Measurements from ENCODE around the gene GLIS1.

The GLIS1 gene

GRCh38 chr1:53539226-53539625 is 199.7 kb downstream of the GLIS1 start:
- no peaks in the 10 kb centered on the region for H3K36me3 ChIP-seq (ENCODE audit: control insufficient read depth, low read length)
- H3K9me3 ChIP-seq (ENCODE audit: control insufficient read depth, insufficient read depth, low read length) = no peaks in the 10 kb centered on the region
- 0 out of 2 replicates have a peak, but pooled peaks cover 3% of the 10 kb centered on the region for H3K27me3 ChIP-seq (ENCODE audit: control insufficient read depth, low read length)
- H3F3A ChIP-seq (ENCODE audit: control insufficient read depth, insufficient read depth) = no peaks in the 10 kb centered on the region
- no peak for TF ChIP-seq CTCF (IDR thresholded peaks at IDR 0.05; ENCODE audit: low read depth, low read length, poor library complexity, severe bottlenecking)
- TF ChIP-seq EZH2phosphoT487 (IDR thresholded peaks at IDR 0.05; ENCODE audit: borderline replicate concordance, low read length) = no peak
- no peak overlapping the region for H3K4me3 ChIP-seq (ENCODE audit: low read length)
- H3K27ac ChIP-seq (ENCODE audit: low read depth, low read length) = no peak overlapping the region
- H4K20me1 ChIP-seq (ENCODE audit: control insufficient read depth, insufficient read depth, low read depth, low read length) = no peaks in the 10 kb centered on the region
- no peak overlapping the region for H3K4me2 ChIP-seq (ENCODE audit: low read length)
- H3K79me2 ChIP-seq (ENCODE audit: control insufficient read depth, low read length) = no peaks in the 10 kb centered on the region
- no peaks in the 10 kb centered on the region for H3K4me1 ChIP-seq (ENCODE audit: control insufficient read depth, low read length)
- H3K9me2 ChIP-seq (replicated peaks; ENCODE audit: control insufficient read depth, low read length) = no peaks in the 10 kb centered on the region

- Histone ChIP-seq H3K27me3 (ENCODE audit: control insufficient read depth, low read length) (0 out of 2 replicates have a peak, but pooled peaks cover 3% of the 10 kb centered on the region), H3K27ac (ENCODE audit: low read depth, low read length) (no peak overlapping the region), H3K9me2 (replicated peaks; ENCODE audit: control insufficient read depth, low read length) (no peaks in the 10 kb centered on the region), H3K4me1 (ENCODE audit: control insufficient read depth, low read length) (no peaks in the 10 kb centered on the region), H4K20me1 (ENCODE audit: control insufficient read depth, insufficient read depth, low read depth, low read length) (no peaks in the 10 kb centered on the region), H3K36me3 (ENCODE audit: control insufficient read depth, low read length) (no peaks in the 10 kb centered on the region), H3F3A (ENCODE audit: control insufficient read depth, insufficient read depth) (no peaks in the 10 kb centered on the region), H3K9me3 (ENCODE audit: control insufficient read depth, insufficient read depth, low read length) (no peaks in the 10 kb centered on the region), H3K4me2 (ENCODE audit: low read length) (no peak overlapping the region), H3K4me3 (ENCODE audit: low read length) (no peak overlapping the region), H3K79me2 (ENCODE audit: control insufficient read depth, low read length) (no peaks in the 10 kb centered on the region)
- TF ChIP-seq CTCF (IDR thresholded peaks at IDR 0.05; ENCODE audit: low read depth, low read length, poor library complexity, severe bottlenecking) (no peak), EZH2phosphoT487 (IDR thresholded peaks at IDR 0.05; ENCODE audit: borderline replicate concordance, low read length) (no peak)
These were observed 202.4 kb downstream of the GLIS1 start for GRCh38 chr1:53536606-53537005.

- no peaks in the 10 kb centered on the region for H3K4me1 ChIP-seq (ENCODE audit: control insufficient read depth, low read length)
- no peaks in the 10 kb centered on the region for H3K9me3 ChIP-seq (ENCODE audit: control insufficient read depth, insufficient read depth, low read length)
- TF ChIP-seq CTCF (IDR thresholded peaks at IDR 0.05; ENCODE audit: low read depth, low read length, poor library complexity, severe bottlenecking) (no peak), EZH2phosphoT487 (IDR thresholded peaks at IDR 0.05; ENCODE audit: borderline replicate concordance, low read length) (no peak)
- H3K4me3 ChIP-seq (ENCODE audit: low read length) = no peak overlapping the region
- no peaks in the 10 kb centered on the region for H3K79me2 ChIP-seq (ENCODE audit: control insufficient read depth, low read length)
- H3K27ac ChIP-seq (ENCODE audit: low read depth, low read length) = no peak overlapping the region
- no peak overlapping the region for H3K4me2 ChIP-seq (ENCODE audit: low read length)
- H3K9me2 ChIP-seq (replicated peaks; ENCODE audit: control insufficient read depth, low read length) = no peaks in the 10 kb centered on the region
- H3K27me3 ChIP-seq (ENCODE audit: control insufficient read depth, low read length) = 0 out of 2 replicates have a peak, but pooled peaks cover 3% of the 10 kb centered on the region
- no peaks in the 10 kb centered on the region for H3K36me3 ChIP-seq (ENCODE audit: control insufficient read depth, low read length)
- no peaks in the 10 kb centered on the region for H4K20me1 ChIP-seq (ENCODE audit: control insufficient read depth, insufficient read depth, low read depth, low read length)
- H3F3A ChIP-seq (ENCODE audit: control insufficient read depth, insufficient read depth) = no peaks in the 10 kb centered on the region
These were observed 203.1 kb downstream of the GLIS1 start for GRCh38 chr1:53535846-53536245.

Measured in DOHH2 (cell line).